VCaP (cell line): ENCODE measurements around the gene PTPRN2.
A peak's percentile ranks its signal among the peaks of the same experiment; 100 is the strongest.

Experiments used
- H3K27ac ChIP-seq: fragments of 450-650 bp; 2 replicates; pipeline ENCODE4 v1.5.1; 2017
- TF ChIP-seq, protein P1 (sequence below): fragments of 450-650 bp; conservative IDR thresholded peaks from 2 replicates; pipeline ENCODE4 v1.5.1; 2017; ENCODE audit warnings: mild to moderate bottlenecking, moderate library complexity

Gene PTPRN2

GRCh38 chr7:157969995-157970394 is 617.6 kb downstream of the PTPRN2 start:
- H3K27ac ChIP-seq: no peak overlapping the region
- TF ChIP-seq, protein P1, sequence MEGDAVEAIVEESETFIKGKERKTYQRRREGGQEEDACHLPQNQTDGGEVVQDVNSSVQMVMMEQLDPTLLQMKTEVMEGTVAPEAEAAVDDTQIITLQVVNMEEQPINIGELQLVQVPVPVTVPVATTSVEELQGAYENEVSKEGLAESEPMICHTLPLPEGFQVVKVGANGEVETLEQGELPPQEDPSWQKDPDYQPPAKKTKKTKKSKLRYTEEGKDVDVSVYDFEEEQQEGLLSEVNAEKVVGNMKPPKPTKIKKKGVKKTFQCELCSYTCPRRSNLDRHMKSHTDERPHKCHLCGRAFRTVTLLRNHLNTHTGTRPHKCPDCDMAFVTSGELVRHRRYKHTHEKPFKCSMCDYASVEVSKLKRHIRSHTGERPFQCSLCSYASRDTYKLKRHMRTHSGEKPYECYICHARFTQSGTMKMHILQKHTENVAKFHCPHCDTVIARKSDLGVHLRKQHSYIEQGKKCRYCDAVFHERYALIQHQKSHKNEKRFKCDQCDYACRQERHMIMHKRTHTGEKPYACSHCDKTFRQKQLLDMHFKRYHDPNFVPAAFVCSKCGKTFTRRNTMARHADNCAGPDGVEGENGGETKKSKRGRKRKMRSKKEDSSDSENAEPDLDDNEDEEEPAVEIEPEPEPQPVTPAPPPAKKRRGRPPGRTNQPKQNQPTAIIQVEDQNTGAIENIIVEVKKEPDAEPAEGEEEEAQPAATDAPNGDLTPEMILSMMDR: no peak

- H3K27ac ChIP-seq: no peak overlapping the region
- TF ChIP-seq, protein P1: no peak
Measured at GRCh38 chr7:157966490-157966889, 621.1 kb downstream of the PTPRN2 start.

DNA sequence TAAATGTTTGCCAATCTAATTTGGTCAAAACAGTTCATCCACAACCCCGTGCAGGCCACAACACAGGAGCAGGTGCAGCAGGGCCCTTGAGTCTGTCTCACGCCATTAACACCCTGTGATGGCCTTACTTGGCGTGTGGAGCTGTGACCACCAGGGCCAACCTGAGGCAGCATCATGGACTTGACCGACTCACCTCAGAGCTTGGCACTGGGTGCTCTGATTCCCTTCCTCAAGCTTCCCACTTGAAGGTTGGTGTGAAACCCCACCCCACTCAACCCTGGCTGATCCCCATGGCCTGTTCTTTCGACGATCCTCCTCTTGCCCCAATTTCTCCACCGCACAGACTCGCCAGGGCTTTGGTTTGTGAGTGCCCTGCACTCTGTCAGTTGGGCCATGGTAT is 623.1 kb downstream of the PTPRN2 start:
- H3K27ac ChIP-seq: no peak overlapping the region
- TF ChIP-seq, protein P1: no peak

GRCh38 chr7:157964016-157964415 is 623.6 kb downstream of the PTPRN2 start:
- TF ChIP-seq, protein P1: no peak
- no peak overlapping the region for H3K27ac ChIP-seq

DNA sequence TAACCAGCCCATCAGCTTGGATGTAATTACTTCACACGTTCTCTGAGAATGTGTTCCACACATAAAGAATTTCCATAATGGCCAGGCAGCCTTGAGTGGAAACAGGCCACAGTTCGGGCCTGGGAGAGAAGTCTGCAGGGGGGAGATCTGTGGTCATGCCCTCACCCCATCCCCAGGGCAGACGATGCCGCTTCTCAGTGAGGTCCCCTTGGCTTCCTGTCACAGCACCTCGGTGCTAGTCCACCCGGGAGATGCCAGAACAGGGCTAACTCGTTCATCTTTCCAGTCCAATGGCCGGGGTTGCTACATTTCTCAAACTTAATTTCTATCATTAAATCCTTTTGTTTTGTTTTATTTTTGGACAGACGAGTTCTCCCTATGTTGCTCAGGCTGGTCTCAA is 624.1 kb downstream of the PTPRN2 start:
- no peak overlapping the region for H3K27ac ChIP-seq
- TF ChIP-seq, protein P1: no peak

- TF ChIP-seq, protein P1: no peak
- peak overlapping the region; percentile 17; the same call in 1 of the 2 replicates for H3K27ac ChIP-seq
Measured at GRCh38 chr7:157962458-157963306, 624.9 kb downstream of the PTPRN2 start.

DNA sequence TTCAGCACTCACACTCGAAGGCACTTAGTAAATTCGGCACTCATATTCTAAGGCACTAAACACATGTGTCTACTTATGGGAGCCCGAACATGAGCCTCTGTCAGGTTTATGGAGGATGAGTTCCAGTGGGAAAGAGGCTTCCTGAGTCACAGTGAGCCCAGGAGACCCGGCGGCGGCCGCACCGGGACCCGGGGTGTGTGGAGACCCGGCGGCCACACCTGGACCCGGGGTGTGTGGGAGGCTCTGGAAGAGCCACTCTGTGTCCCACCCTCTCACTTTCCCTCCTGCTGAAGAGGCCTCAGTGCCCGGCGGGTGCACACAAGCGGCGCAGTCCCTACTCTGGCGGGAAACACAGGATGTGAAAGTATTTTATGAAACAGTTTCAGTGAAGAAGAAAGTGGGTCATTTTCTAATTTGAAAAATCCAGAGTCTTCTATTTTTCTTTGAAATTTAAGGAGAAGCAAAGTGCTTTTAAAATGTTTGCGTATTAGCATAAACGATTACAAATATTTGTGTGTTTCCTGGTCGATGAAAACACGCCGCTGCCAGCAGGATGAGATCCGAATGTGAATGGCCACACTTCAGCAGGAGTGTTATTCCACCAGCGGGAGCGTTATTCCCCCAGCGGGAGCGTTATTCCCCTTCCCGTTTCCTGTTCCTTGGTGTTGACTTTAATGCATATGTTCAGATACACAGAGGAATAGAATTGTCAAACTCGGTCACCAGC is 625.7 kb downstream of the PTPRN2 start:
- peak overlapping the region; percentile 17; the same call in 1 of the 2 replicates for H3K27ac ChIP-seq
- TF ChIP-seq, protein P1: peak; percentile 15; the same call in 1 of the 2 replicates
